Stomach (tissue), 4 donors: ENCODE measurements around the gene RAD23A.

Source experiments
- CTCF ChIP-seq, 7 experiments: fragments of 450-650 bp in 4 of 7; fragments of 200-600 bp in 3 of 7; sonication (generic) in 3 of 7; IDR thresholded peaks; one replicate each; pipeline ENCODE4 v1.5.1; 2016 to 2019; ENCODE audit warnings: antibody characterized with exemption in 7 of 7, control low read depth in 2 of 7, mild to moderate bottlenecking in 1 of 7
- POLR2A ChIP-seq, 4 donors: fragments of 450-650 bp; IDR thresholded peaks; one replicate each; pipeline ENCODE4 v1.6.1; 2016; ENCODE audit warnings: antibody characterized with exemption in 4 of 4, control low read depth in 2 of 4, mild to moderate bottlenecking in 1 of 4, moderate library complexity in 1 of 4
- POLR2AphosphoS5 ChIP-seq, 3 donors: sonication (generic); formaldehyde crosslinking; IDR thresholded peaks; one replicate each; pipeline ENCODE4 v1.6.1; 2016; ENCODE audit warnings: antibody characterized with exemption in 3 of 3

DNA sequence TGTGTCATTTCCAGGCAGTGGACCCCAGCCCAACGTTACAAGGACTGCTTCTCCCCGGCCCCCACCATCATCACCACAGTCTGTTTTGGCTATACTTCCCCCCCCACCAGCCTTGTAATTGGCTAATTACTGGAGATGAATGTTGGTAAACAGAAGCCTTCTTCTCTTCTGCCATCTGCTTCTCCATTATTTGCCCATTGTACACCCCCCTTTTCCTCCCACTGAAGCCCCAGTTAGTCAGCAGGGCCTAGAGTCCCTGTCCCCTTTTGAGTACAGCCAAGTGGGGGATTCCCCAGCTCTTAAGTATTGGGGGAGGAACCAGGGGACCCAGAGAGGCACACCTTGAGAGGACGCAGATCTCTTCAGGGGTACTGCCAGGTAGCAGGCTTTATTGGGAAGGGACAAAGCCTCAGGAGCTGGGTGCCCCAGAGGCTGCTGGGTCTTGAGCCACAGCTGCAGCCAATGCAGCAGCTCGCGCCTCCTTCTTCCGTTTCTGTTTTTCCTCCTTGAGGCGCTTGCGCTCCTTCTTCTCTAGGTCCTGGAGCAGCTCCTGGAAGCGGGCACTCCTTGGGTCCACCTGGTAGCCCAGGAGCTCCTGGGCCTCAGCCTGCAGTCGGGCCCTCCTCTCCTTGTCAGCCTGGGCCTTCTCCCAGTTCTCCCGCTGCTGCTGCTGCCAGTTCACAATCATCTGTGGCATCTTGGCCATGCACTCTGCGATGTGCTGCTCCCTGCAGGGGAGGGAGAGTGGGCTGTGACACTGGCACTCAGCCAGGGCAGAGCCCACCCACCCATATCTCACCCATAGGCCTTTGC lies 8.3 kb downstream of the RAD23A start:
- TF ChIP-seq CTCF (IDR thresholded peaks at IDR 0.05) (no peak), POLR2AphosphoS5 (IDR thresholded peaks at IDR 0.05) (no peak), POLR2A (IDR thresholded peaks at IDR 0.05) (no peak)
